HG03521 (cell line): Measurements from ENCODE around the gene WDCP.

Experiments used
- ATAC-seq: cut with Tn5 transposase; IDR thresholded peaks from one replicate; pipeline ENCODE4 v1.9.1; 2021; ENCODE audit warnings: mild to moderate bottlenecking, moderate library complexity; ENCODE audit not compliant: unreplicated experiment

WDCP gene

DNA sequence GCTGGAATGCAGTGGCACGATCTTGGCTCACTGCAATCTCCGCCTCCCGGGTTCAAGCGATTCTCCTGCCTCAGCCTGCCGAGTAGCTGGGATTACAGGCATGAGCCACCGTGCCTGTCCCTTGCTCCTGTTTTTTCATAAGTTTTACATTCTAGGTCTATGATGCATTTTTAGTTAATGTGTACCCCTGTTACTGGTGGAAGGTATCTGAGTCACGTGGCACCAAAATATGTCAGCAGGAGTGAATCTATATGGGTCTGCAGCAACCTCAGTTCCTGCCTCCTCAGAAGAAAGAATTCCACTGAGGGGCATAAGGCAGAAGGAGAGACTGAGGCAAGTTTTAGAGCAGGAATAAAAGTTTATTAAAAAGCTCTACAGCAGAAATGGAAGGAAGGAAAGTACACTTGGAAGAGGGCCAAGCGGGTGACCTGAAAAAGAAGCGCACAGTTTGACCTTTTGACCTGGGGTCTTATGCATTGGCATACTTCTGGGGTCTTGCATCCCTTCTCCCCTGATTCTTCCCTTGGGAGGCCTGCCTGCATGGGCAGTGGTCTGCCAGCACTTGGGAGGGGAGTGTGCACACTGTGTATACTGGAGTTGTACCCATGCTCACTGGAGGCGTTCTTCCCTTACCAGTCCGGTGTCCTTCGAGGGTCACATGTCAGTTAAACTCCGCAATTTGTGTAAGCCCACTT lies 38.4 kb downstream of the WDCP start:
- no peak for ATAC-seq

DNA sequence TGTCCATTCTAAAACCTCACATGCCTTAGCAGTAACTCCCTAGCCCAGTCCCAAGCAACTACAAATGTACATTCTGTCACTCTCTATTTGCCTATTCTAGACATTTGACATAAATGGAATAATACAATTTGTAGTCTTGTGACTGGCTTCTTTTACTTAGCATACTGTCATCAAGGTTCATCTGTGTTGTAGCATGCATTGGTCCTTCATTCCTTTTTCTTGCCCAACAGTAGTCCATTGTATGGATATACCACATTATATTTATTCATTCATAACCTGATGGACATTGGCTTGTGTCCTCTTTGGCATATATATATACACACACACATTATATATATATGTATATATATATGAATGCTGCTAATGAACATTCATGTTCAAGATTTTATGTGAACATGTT lies 39.5 kb downstream of the WDCP start:
- no peak for ATAC-seq

DNA sequence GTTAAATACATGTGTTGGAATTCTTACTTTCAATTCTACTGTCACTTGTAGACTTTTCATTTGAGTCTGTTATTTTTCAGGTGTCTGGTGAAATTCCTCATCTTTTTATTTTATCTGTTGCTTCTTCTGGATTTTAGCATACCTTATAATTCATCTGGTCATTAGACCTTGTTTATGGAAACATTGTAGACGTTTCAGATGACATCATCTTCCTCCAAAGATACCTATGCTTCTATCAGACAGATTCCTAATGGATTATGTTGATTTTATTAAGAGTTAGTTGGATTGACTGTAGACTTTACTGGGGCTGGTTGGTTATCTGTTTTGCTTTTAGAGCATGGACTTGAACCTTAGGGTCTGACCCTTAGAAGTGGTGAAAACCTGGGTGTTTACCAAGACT lies 52.6 kb downstream of the WDCP start:
- no peak for ATAC-seq

DNA sequence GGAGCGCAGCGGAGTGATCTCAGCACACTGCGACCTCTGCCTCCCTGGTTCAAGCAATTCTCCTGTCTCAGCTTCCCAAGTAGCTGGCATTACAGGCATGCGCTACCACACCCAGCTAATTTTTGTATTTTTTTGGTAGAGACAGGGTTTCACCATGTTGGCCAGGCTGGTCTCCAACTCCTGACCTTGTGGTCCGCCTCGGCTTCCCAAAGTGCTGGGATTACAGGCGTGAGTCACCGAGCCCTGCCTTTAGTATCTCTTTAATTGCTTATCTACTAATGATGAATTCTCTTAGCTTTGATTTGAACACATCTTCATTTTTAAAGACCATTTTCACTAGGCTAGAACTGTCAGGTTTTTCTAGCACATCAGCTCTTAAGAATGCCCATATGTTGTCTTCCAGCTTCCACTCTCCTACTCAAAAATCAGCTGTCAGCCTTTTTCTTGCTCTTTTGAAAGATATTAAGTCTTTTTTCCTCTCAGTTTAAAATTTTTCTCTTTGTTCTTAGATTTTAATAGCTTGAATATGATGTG lies 53.4 kb downstream of the WDCP start:
- ATAC-seq = no peak

DNA sequence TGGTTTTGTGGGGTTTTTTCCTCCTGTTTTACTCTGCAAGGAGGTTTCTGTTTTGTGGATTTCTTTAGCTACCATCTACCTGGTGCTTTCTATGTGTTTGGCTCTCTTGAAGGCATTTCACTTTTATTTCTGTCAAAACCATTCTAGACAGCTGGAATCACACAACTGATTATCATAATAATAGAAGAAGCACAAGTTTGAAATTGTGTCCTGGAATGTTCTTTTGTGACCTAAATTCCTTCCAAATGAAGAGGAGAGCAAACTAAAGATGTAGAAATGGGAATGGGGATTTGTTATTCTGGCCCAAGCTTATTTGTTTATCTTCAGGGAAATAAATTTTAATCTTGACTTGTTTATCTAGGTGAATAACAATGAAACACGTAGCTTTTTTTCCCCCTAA lies 54.3 kb downstream of the WDCP start:
- no peak for ATAC-seq

DNA sequence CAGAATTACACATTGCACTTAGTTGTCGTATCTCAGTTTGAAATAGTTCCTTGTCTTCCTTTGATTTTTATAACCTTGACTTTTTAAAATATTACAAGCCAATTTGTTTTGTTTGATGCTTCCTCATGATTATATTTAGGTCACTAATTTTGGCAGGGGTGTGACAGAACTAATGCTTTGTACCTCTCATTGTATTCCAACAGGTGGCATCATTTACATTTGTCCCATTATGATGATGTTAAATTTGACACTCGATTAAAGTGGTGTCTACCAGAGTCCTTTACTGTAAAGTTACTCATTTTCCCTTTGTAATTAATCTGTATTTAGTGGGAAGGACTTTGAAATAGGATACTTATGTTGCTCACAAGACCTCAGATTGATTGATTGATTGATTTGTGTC lies 58.8 kb downstream of the WDCP start:
- no peak for ATAC-seq
